Retinal pigment epithelial cell (primary cell): ENCODE measurements around the gene KRTAP5-3.
A peak's percentile ranks its signal among the peaks of the same experiment; 100 is the strongest.

Experiments
- DNase-seq: peaks from one replicate; pipeline ENCODE4 v3.0.0-alpha.2; 2010; ENCODE audit warnings: low read depth
- H3K4me3 ChIP-seq: 2 replicates; pipeline ENCODE4 v1.5.1; 2011; ENCODE audit warnings: mild to moderate bottlenecking, low read length, control low read depth, moderate library complexity
- TF ChIP-seq, protein P1 (sequence below): conservative IDR thresholded peaks from 2 replicates; pipeline ENCODE4 v1.5.1; 2011; ENCODE audit warnings: low read depth, low read length, control low read depth, inconsistent platforms

The KRTAP5-3 gene

DNA sequence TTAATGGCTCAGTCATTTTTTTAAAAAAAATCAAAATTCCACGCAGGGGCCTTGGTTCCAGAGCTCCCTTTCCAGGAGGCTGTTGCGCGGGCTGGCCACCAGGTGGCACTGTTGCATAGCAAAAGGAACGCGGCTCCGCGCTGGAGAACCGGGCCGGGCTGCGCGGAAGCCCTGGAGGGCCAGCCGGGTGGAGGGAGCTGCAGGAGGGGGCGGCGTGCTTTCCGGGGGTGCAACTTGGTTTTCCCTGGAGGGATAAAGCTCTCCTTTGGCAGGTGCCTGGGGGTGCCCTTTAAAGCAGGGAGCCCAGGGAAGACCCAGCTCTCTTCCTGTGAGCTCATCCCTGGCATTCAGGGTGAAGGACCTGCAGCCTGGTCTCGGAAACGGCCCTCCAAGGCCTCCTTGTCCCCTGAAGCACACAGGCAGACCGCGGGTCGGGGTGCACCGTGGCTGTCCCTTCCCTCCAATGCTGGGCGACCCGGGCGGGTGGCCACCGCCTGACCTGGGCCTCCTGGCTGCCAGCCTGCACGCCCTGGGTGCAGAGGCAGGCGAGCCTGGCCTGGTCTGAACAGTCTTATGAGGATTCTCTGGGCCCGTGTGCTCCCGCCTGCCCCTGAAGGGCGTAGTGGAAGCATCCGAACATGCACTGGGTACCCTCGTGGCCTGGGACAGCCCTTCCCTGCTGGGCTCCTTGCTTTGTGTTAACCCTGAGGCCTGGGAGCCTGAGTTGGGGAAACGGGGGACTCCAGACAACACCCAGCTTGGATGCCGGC, 44.7 kb upstream of the KRTAP5-3 start:
- no peak for DNase-seq
- TF ChIP-seq, protein P1, sequence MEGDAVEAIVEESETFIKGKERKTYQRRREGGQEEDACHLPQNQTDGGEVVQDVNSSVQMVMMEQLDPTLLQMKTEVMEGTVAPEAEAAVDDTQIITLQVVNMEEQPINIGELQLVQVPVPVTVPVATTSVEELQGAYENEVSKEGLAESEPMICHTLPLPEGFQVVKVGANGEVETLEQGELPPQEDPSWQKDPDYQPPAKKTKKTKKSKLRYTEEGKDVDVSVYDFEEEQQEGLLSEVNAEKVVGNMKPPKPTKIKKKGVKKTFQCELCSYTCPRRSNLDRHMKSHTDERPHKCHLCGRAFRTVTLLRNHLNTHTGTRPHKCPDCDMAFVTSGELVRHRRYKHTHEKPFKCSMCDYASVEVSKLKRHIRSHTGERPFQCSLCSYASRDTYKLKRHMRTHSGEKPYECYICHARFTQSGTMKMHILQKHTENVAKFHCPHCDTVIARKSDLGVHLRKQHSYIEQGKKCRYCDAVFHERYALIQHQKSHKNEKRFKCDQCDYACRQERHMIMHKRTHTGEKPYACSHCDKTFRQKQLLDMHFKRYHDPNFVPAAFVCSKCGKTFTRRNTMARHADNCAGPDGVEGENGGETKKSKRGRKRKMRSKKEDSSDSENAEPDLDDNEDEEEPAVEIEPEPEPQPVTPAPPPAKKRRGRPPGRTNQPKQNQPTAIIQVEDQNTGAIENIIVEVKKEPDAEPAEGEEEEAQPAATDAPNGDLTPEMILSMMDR: peak; percentile 91
- no peak overlapping the region for H3K4me3 ChIP-seq

DNA sequence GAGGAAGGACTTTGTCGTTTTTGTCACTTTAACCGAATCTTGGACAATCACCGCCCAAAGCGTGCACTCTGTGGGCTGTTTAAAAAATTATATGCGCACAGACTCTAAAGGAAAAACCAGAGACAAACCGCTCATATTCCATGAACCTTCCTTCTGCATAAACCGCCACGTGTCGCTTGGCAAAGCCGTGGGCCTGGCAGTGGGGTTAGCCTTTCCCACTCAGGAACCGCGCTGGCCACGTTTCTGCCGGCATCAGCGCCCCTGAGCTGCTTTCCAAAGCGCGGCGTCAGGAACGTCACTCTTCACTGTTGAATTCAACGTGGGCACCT, 44.1 kb upstream of the KRTAP5-3 start:
- no peak overlapping the region for H3K4me3 ChIP-seq
- TF ChIP-seq, protein P1: no peak
- DNase-seq: no peak

DNA sequence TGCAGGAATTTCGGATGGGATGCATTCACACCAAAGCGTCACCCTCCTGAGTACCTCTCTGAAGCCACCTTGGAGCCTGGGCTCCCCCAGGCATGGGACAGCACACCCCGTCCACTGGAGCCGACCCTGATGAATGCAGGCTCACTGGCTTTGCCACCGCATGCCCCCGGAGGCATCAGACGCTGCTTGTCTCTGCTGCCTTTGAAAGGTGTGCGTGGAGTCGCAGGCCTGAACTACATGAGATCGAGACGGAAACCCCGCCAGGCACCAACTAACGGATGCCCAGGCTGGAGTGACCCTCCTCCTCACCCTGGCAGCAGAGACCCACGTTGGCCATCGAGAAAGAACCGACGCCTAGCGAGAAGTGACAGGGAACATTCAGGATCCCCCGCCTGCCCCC, 43.8 kb upstream of the KRTAP5-3 start:
- DNase-seq: no peak
- no peak overlapping the region for H3K4me3 ChIP-seq
- TF ChIP-seq, protein P1: no peak

DNA sequence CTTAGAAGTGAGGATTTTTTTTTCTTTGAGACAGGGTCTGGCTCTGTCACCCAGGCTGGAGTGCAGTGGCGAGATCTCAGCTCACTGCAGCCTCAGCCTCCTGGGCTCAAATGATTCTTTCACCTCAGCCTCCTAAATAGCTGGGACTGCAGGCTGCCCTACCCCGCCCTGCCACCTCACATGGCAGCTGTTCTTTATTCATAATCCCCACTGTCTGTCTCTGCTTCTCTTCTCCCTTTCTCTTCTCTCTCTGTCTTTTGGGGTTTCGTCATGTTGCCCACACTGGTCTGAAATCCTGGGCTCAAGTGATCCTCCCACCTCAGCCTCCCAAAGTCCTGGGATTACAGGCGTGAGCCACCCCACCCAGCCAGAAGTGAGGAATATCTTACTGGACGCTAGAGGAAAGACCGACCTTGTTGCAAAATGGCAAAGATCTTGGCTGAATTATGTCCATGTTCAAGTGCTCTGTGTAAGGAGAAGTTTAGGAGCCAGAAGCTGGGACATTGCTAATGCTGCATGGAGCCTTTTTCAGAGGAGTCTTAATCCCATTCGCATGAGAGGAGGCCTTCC, 43.2 kb upstream of the KRTAP5-3 start:
- TF ChIP-seq, protein P1: no peak
- H3K4me3 ChIP-seq: no peak overlapping the region
- DNase-seq: no peak

DNA sequence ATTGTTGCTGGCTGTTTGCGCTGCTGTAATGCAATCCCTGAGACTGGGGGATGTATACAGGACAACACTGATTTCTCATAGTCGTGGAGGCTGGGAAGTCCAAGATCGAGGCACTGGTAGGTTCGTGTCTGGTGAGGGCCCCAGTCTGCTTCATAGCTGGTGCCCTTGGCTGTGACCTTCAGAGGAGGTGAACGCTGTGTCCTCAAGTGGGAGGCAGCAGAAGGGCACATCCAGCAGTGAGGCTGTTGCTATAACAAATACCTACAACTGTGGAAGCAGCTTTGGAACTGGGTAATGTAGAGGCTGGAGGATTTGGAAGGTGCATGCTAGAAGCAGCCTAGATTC, 42.6 kb upstream of the KRTAP5-3 start:
- TF ChIP-seq, protein P1: no peak
- no peak overlapping the region for H3K4me3 ChIP-seq
- no peak for DNase-seq

DNA sequence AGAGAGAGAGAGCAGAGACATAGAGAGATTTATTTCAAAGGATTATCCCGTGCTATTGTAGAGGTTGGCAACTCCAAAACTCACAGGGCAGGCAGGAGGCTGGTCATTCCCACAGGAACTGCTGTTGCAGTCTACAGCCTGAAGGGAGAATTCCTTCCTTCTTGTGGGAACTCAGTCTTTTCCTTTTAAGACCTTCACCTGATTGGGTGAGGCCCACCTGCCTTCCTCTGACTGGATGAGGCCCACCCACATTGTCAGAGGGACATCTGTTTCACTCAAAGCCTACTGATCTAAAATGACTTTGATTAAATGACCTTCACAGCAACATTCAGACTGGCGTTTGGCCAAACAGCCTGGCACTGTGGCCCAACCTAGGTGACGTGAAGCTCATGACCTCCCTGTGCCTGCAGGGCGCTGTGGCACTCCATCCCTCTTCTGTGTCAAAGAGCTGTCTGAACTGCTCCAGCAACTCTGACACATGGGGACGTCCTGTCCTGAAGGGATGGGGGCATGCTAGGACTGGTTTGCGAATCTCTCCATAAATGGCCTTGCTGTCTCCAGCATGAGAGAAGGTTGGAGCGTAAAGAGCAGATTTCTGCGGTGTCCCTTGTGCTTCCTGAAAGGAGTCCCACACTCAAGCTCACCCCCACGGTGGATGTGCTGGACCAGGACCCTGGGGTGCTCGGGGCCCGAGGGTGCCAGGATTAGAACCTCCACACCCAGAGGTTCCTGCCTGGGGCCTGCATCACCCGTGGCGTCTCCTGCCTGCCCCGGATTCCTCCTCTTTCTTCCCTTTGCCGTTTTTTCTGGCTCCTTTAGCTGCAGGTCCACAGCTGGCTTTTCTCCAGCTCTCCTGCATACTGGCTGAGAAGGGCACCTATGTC, 42.0 kb upstream of the KRTAP5-3 start:
- no peak overlapping the region for H3K4me3 ChIP-seq
- TF ChIP-seq, protein P1: no peak
- no peak for DNase-seq
